Neural progenitor cell (in vitro differentiated cells): Measurements from ENCODE around the gene PLXNC1. TPM values are rescaled to one million over a fixed set of nuclear protein-coding genes. Genes with fewer than 3 reads are reported as not detected.

Source experiments
- DNase-seq: peaks from one replicate; pipeline ENCODE4 v3.0.0-alpha.2; 2016; ENCODE audit warnings: low spot score
- H2AFZ ChIP-seq: fragments of 200-600 bp; sonication (generic); replicated peaks from 2 replicates; pipeline ENCODE4 v1.6.1; 2016; ENCODE audit warnings: antibody characterized with exemption
- H3F3A ChIP-seq: fragments of 200-600 bp; sonication (generic); 2 replicates; pipeline ENCODE4 v1.6.1; 2016; ENCODE audit warnings: antibody characterized with exemption, low read depth
- H3K27ac ChIP-seq: fragments of 200-600 bp; sonication (generic); 2 replicates; pipeline ENCODE4 v1.5.1; 2016; ENCODE audit warnings: mild to moderate bottlenecking
- H3K27me3 ChIP-seq: fragments of 200-600 bp; sonication (generic); 2 replicates; pipeline ENCODE4 v1.6.1; 2016; ENCODE audit warnings: mild to moderate bottlenecking, moderate library complexity
- H3K36me3 ChIP-seq: fragments of 200-600 bp; sonication (generic); 2 replicates; pipeline ENCODE4 v1.5.1; 2016
- H3K4me1 ChIP-seq: fragments of 200-600 bp; sonication (generic); 2 replicates; pipeline ENCODE4 v1.6.1; 2016; ENCODE audit warnings: mixed run types
- H3K4me2 ChIP-seq: fragments of 200-600 bp; sonication (generic); 2 replicates; pipeline ENCODE4 v1.6.1; 2016
- H3K4me3 ChIP-seq: fragments of 200-600 bp; sonication (generic); 2 replicates; pipeline ENCODE4 v1.5.1; 2016
- H3K79me2 ChIP-seq: fragments of 200-600 bp; sonication (generic); 2 replicates; pipeline ENCODE4 v1.6.1; 2016; ENCODE audit warnings: low read depth
- H3K9ac ChIP-seq: fragments of 200-600 bp; sonication (generic); 2 replicates; pipeline ENCODE4 v1.6.1; 2016
- H3K9me3 ChIP-seq: fragments of 200-600 bp; sonication (generic); 2 replicates; pipeline ENCODE4 v1.5.1; 2016; ENCODE audit warnings: low read depth
- H4K20me1 ChIP-seq: fragments of 200-600 bp; sonication (generic); 2 replicates; pipeline ENCODE4 v1.6.1; 2016; ENCODE audit warnings: low read depth
- H3K27ac Mint-ChIP-seq: 3 replicates; pipeline ENCODE4 v1.8.0; 2021; ENCODE audit warnings: mixed read lengths
- H3K27me3 Mint-ChIP-seq: 2 replicates; pipeline ENCODE4 v1.8.0; 2022; ENCODE audit warnings: low read depth, mild to moderate bottlenecking, inconsistent platforms, moderate library complexity, mixed read lengths; ENCODE audit not compliant: insufficient read depth
- H3K36me3 Mint-ChIP-seq: 3 replicates; pipeline ENCODE4 v1.8.0; 2021; ENCODE audit warnings: mixed read lengths
- H3K4me1 Mint-ChIP-seq: 3 replicates; pipeline ENCODE4 v1.8.0; 2021; ENCODE audit warnings: mixed read lengths
- H3K4me3 Mint-ChIP-seq: 3 replicates; pipeline ENCODE4 v1.8.0; 2021; ENCODE audit warnings: mild to moderate bottlenecking, moderate library complexity, mixed read lengths
- H3K9me3 Mint-ChIP-seq: 3 replicates; pipeline ENCODE4 v1.8.0; 2020; ENCODE audit warnings: mixed read lengths
- CTCF ChIP-seq: fragments of 200-600 bp; sonication (generic); IDR thresholded peaks from 2 replicates; pipeline ENCODE4 v1.5.1; 2017; ENCODE audit warnings: antibody characterized with exemption, mild to moderate bottlenecking
- EZH2 ChIP-seq: fragments of 200-600 bp; sonication (generic); IDR thresholded peaks from 2 replicates; pipeline ENCODE4 v1.6.1; 2017; ENCODE audit warnings: antibody characterized with exemption, mild to moderate bottlenecking, moderate library complexity
- EZH2phosphoT487 ChIP-seq: fragments of 200-600 bp; sonication (generic); IDR thresholded peaks from 2 replicates; pipeline ENCODE4 v1.6.1; 2017; ENCODE audit warnings: antibody characterized with exemption
- total RNA-seq: library from RNA; depleted of rRNA; stranded (reverse); fragments of >200 nt; gene quantifications from 2 replicates; pipeline ENCODE4 v1.2.3, GENCODE V29; 2015; ENCODE audit warnings: low replicate concordance

Gene PLXNC1
- total RNA-seq, 1 donor from 2014 or later, result 16.7 TPM

- H3K4me3 ChIP-seq, result no peak overlapping the region
- no peak for TF ChIP-seq EZH2
- TF ChIP-seq EZH2phosphoT487, result no peak
- no peak for TF ChIP-seq CTCF
- Mint-ChIP-seq H3K4me1 (peaks cover 28% of the 10 kb centered on the region), H3K4me3 (no peak overlapping the region), H3K36me3 (no peaks in the 10 kb centered on the region), H3K27me3 (peaks cover 7% of the 10 kb centered on the region), H3K27ac (no peak overlapping the region), H3K9me3 (no peaks in the 10 kb centered on the region)
- H2AFZ ChIP-seq, result no peak overlapping the region
- no peak overlapping the region for H3K4me2 ChIP-seq
- no peak overlapping the region for H3K9ac ChIP-seq
- DNase-seq, result no peak
- no peak overlapping the region for H3K27ac ChIP-seq
- H3F3A ChIP-seq, result peaks cover 8% of the 10 kb centered on the region
- no peaks in the 10 kb centered on the region for H3K9me3 ChIP-seq
- H3K4me1 ChIP-seq, result no peaks in the 10 kb centered on the region
- peaks cover 2% of the 10 kb centered on the region for H4K20me1 ChIP-seq
- peaks cover 13% of the 10 kb centered on the region for H3K27me3 ChIP-seq
- H3K79me2 ChIP-seq, result no peaks in the 10 kb centered on the region
- H3K36me3 ChIP-seq, result no peaks in the 10 kb centered on the region
Measured at GRCh38 chr12:94141892-94142291, 6.5 kb upstream of the PLXNC1 start.

DNA sequence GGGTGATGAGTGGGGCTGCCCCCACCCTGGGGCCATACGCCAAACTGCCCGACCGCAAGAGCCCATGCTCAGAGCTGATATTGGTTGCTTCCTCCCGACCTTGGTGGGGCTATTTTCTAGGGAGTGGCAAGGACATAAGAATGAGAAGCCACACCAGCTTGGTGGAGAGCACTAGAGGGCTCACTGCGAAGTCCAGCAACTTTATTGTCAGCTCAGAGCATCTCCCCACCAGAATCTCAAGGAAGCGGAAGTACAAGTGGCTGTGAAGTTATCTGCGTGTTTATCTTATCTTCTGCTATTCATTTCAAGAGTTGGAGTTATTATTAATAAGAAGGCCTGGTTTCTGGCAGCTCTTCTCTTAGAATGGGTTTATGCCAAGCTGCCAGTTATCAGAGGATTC is 4.9 kb upstream of the PLXNC1 start:
- Histone ChIP-seq H3K36me3 (no peaks in the 10 kb centered on the region), H3K27me3 (peaks cover 27% of the 10 kb centered on the region), H3K4me3 (no peak overlapping the region), H3K4me2 (no peak overlapping the region), H2AFZ (no peak overlapping the region), H3F3A (peaks cover 24% of the 10 kb centered on the region), H3K9ac (no peak overlapping the region), H3K4me1 (no peaks in the 10 kb centered on the region), H3K9me3 (no peaks in the 10 kb centered on the region), H3K27ac (no peak overlapping the region), H3K79me2 (no peaks in the 10 kb centered on the region), H4K20me1 (peaks cover 5% of the 10 kb centered on the region)
- no peak for DNase-seq
- peaks cover 13% of the 10 kb centered on the region for H3K27me3 Mint-ChIP-seq
- peaks cover 36% of the 10 kb centered on the region for H3K4me1 Mint-ChIP-seq
- no peaks in the 10 kb centered on the region for H3K36me3 Mint-ChIP-seq
- H3K4me3 Mint-ChIP-seq, result no peak overlapping the region
- no peak overlapping the region for H3K27ac Mint-ChIP-seq
- no peak for TF ChIP-seq EZH2
- no peak for TF ChIP-seq EZH2phosphoT487
- no peak for TF ChIP-seq CTCF
- H3K9me3 Mint-ChIP-seq, result no peaks in the 10 kb centered on the region

DNA sequence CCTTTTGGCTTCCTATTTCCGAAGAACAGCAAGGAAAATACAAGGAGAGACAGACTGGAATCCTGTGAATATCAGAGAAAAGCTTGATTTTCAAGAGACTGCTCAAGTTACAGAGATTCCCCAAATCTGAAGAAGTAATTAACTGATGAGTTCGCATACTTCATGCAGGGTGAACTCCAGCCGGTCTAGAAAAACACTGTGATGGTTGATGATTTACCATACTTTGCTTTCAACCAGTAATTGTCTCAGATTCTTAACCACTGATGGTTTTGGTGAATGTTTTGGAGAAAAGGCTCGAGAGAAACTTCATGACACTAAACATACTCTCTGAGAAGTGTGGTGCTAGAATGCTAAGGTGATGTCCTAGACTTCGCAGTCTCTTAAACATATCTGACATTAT is 4.4 kb upstream of the PLXNC1 start:
- peaks cover 13% of the 10 kb centered on the region for H3K27me3 Mint-ChIP-seq
- TF ChIP-seq EZH2, result no peak
- TF ChIP-seq EZH2phosphoT487, result no peak
- TF ChIP-seq CTCF, result no peak

More for the DNA sequence above, 4.4 kb upstream of the PLXNC1 start:
- H4K20me1 ChIP-seq, result peaks cover 5% of the 10 kb centered on the region
- no peak overlapping the region for H2AFZ ChIP-seq
- no peak overlapping the region for H3K27ac ChIP-seq
- H3K36me3 ChIP-seq, result no peaks in the 10 kb centered on the region
- peaks cover 36% of the 10 kb centered on the region for H3K4me1 Mint-ChIP-seq
- no peak overlapping the region for H3K27ac Mint-ChIP-seq
- no peak for DNase-seq
- H3K4me3 ChIP-seq, result no peak overlapping the region
- no peaks in the 10 kb centered on the region for H3K4me1 ChIP-seq
- H3K79me2 ChIP-seq, result no peaks in the 10 kb centered on the region
- H3K4me3 Mint-ChIP-seq, result no peak overlapping the region
- no peak overlapping the region for H3K4me2 ChIP-seq
- H3F3A ChIP-seq, result peaks cover 25% of the 10 kb centered on the region
- no peaks in the 10 kb centered on the region for H3K36me3 Mint-ChIP-seq
- H3K9me3 ChIP-seq, result no peaks in the 10 kb centered on the region
- H3K9me3 Mint-ChIP-seq, result no peaks in the 10 kb centered on the region
- H3K9ac ChIP-seq, result no peak overlapping the region
- peaks cover 27% of the 10 kb centered on the region for H3K27me3 ChIP-seq
